ENCODE results near the gene KLC4. TPM values are rescaled to one million over a fixed set of nuclear protein-coding genes. Genes with fewer than 3 reads are reported as not detected.
A peak's percentile ranks its signal among the peaks of the same experiment; 100 is the strongest.

The KLC4 gene
- total RNA-seq, 6 donors from 2014 or later: 31.2 to 155 (median 37.7) TPM

- Histone ChIP-seq H3K4me1 (peaks cover 6 to 51% (median 20%) of the 10 kb centered on the region in 4 donors), H3K27ac (peak overlapping the region; percentile 74 to 85 (median 76))
- WGBS, 2 donors: 77 to 79% methylated on average over 4 of the region's 4 CpGs
Measured at GRCh38 chr6:43088654-43089056, 29.2 kb downstream of the KLC4 start.

DNA sequence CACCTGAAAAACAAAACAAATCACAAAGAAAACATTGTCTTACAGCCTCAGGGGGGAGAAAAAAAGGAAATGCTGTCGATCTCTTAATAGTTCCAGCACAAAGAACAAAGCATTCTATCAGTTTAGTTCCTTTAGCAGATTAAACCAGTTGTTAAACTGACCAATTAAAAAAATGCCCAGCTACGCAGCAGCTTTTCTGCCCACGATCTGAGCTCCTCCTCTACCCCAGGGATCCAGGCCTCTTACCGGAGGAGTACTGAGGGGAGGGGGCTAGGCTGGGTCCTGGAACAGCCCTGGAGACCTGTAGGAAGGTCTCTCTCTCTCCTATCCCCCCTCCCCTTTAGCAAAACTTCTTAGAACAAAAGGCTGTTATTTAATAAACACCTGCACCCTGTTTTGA lies 30.0 kb downstream of the KLC4 start:
- Histone ChIP-seq H3K27ac (peak overlapping the region; percentile 74 to 85 (median 76)), H3K4me3 (peak overlapping the region in 2 of 4 donors; percentile 7 to 28), H3K4me1 (peaks cover 10 to 59% (median 27%) of the 10 kb centered on the region in 4 donors), H3K36me3 (no peaks in the 10 kb centered on the region), H3K27me3 (no peaks in the 10 kb centered on the region), H3K9me3 (no peaks in the 10 kb centered on the region)
- TF ChIP-seq EP300 (IDR thresholded peaks at IDR 0.05) (no peak), POLR2A (IDR thresholded peaks at IDR 0.05) (no peak), POLR2AphosphoS5 (IDR thresholded peaks at IDR 0.05) (no peak), CTCF (IDR thresholded peaks at IDR 0.05) (no peak)
- peak in 1 of 2 donors; percentile 38 for ATAC-seq (ENCODE audit: low FRiP score in 2 of 2)
- WGBS, 2 donors: 42 to 53% methylated on average over 4 of the region's 4 CpGs
- no peak for DNase-seq

More at GRCh38 chr6:43088654-43089056, 29.2 kb downstream of the KLC4 start:
- TF ChIP-seq POLR2A (IDR thresholded peaks at IDR 0.05) (no peak), POLR2AphosphoS5 (IDR thresholded peaks at IDR 0.05) (no peak)
- no peak for DNase-seq
- no peak for ATAC-seq (ENCODE audit: low FRiP score in 2 of 2)
- Histone ChIP-seq H3K36me3 (no peaks in the 10 kb centered on the region), H3K27me3 (no peaks in the 10 kb centered on the region), H3K9me3 (no peaks in the 10 kb centered on the region), H3K4me3 (no peak overlapping the region)

DNA sequence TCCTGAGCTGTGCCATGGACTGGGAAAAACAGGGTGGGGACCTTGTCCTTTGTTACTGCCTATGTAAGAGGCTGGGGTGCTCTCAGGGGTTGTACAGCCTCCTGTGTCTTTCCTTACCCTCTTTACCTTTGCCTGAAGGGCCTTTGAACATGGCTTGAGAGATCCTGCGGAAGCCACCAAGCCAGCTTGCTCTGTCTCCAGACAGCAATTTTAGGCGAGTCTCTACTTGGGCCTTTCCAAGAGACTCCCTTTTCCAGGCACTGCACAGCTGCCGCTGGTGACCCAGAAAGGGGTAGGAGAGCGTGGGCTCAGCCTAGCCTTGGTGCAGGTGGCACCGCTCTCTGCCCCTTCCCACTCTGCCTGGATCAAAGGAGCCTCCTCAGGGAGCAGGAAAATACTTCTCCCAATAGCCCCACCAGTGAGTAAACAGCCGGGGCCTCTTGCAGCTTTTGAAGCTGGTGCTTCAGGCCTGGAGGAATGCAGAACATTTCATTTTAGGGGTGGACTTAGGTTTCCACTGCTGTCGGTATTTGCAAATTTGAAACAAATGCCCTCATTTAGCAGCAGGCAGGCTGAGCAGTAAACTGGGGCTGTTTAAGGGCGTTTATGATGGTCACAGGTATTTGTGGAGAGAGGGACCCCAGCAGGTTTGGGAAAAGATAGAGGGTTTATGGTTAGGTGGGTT lies 30.6 kb downstream of the KLC4 start:
- WGBS, 2 donors: 55 to 72% methylated on average over 7 to 8 of the region's 8 CpGs
- peak overlapping the region in 2 of 4 donors; percentile 7 to 28 for H3K4me3 ChIP-seq
- peak; percentile 51 to 88 for ATAC-seq (ENCODE audit: low FRiP score in 2 of 2)

DNA sequence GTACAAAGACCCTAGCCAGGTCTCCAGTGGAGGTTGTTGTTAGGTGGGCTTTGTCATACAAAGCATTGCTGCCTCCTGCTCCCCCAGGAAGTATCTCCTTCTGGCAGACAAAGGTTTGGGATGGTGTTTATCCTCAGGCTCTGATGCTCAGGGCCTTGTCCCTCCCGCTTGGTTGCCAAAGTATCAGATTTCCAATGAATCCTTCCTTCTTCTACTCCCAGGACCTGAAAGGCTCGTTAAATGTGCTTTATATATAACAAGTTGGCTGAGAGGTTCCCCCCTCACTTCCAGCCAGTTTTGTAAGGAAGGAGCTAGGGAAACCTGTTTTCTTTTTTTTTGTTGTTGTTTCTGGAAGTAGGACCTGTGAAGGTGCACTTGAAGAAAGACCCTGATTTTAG lies 31.1 kb downstream of the KLC4 start:
- WGBS, 2 donors: 51 to 53% methylated on average over 2 of the region's 2 CpGs
- Histone ChIP-seq H3K4me3 (peak overlapping the region in 1 of 4 donors; percentile 28), H3K27me3 (no peaks in the 10 kb centered on the region), H3K9me3 (no peaks in the 10 kb centered on the region), H3K4me1 (peaks cover 15 to 68% (median 30%) of the 10 kb centered on the region in 4 donors), H3K27ac (peak overlapping the region; percentile 74 to 85 (median 76)), H3K36me3 (no peaks in the 10 kb centered on the region)
- ATAC-seq (ENCODE audit: low FRiP score in 2 of 2): no peak
- TF ChIP-seq POLR2A (IDR thresholded peaks at IDR 0.05) (no peak), EP300 (IDR thresholded peaks at IDR 0.05) (no peak), CTCF (IDR thresholded peaks at IDR 0.05) (no peak), POLR2AphosphoS5 (IDR thresholded peaks at IDR 0.05) (no peak)
- no peak for DNase-seq

More for the DNA sequence above, 30.6 kb downstream of the KLC4 start:
- Histone ChIP-seq H3K27ac (peak overlapping the region; percentile 74 to 85 (median 76)), H3K4me1 (peaks cover 13 to 63% (median 27%) of the 10 kb centered on the region in 4 donors), H3K36me3 (no peaks in the 10 kb centered on the region), H3K9me3 (no peaks in the 10 kb centered on the region), H3K27me3 (no peaks in the 10 kb centered on the region)
- TF ChIP-seq POLR2A (IDR thresholded peaks at IDR 0.05): peak in 1 of 4 donors; percentile 46
- no peak for TF ChIP-seq POLR2AphosphoS5 (IDR thresholded peaks at IDR 0.05)
- no peak for TF ChIP-seq CTCF (IDR thresholded peaks at IDR 0.05)
- no peak for TF ChIP-seq EP300 (IDR thresholded peaks at IDR 0.05)
- DNase-seq: peak in 1 of 2 donors; percentile 66

GRCh38 chr6:43091020-43091419 lies 31.6 kb downstream of the KLC4 start:
- WGBS, 2 donors: 59 to 62% methylated on average over 5 of the region's 5 CpGs
- Histone ChIP-seq H3K27ac (peak overlapping the region; percentile 74 to 85 (median 76)), H3K9me3 (no peaks in the 10 kb centered on the region), H3K4me1 (peaks cover 15 to 73% (median 33%) of the 10 kb centered on the region in 4 donors), H3K27me3 (no peaks in the 10 kb centered on the region), H3K36me3 (no peaks in the 10 kb centered on the region), H3K4me3 (no peak overlapping the region)
- TF ChIP-seq POLR2AphosphoS5 (IDR thresholded peaks at IDR 0.05) (no peak), POLR2A (IDR thresholded peaks at IDR 0.05) (no peak), EP300 (IDR thresholded peaks at IDR 0.05) (no peak), CTCF (IDR thresholded peaks at IDR 0.05) (no peak)
- ATAC-seq (ENCODE audit: low FRiP score in 2 of 2) (no peak), DNase-seq (no peak)
